NCI-H2227 (cell line): ENCODE results near the gene CCDC117.
"Not testable (repeated sequence)": the region's sequence is repeated elsewhere in the genome, so short reads cannot be mapped to it uniquely, and the experiment has no call there.

Experiments
- DNase-seq: peaks from one replicate; lab custom pipeline; 2025; ENCODE audit not compliant: unreplicated experiment; lab: John Stamatoyannopoulos, UW

Gene CCDC117

DNA sequence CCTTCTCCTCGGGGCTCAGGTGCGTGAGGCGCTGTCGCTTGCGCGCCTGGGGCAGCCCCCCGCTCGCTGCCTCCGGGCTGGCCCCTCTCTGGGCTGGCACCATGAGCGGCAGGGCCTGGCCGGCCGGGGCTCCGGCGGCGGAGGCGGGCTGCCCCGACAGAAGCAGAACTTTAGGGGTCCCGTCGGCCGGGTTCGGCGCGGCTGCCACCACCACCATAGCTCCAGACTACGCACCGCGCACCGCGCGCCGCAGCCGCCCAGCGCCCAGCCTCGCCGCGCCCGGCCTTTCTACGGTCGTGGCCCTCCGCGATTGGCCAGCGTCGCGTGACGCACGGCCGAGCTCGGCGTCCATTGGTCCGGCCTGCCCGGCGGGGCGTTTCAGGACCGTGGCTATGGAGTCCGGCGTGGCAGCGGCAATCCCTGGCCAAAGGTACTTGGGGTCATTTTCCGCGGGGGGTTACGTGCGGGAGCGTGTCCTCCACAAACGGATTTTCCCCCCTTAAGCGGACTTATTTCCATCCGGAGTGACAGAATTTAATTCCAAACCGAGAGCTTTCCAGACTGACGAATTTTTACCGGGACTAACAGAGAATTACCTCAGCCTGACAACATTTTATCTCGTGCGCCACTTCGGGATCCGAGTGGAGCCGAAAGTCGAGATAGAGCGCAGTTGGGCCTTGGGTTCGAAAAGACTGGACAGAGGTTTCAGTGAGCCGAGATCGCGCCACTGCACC, 28.0 kb downstream of the CCDC117 start, which contains the start of gene XBP1:
TSS of gene XBP1 (minus strand) at position 262 of the 734 bp plus-strand sequence.
- peak; percentile 93 for DNase-seq

DNA sequence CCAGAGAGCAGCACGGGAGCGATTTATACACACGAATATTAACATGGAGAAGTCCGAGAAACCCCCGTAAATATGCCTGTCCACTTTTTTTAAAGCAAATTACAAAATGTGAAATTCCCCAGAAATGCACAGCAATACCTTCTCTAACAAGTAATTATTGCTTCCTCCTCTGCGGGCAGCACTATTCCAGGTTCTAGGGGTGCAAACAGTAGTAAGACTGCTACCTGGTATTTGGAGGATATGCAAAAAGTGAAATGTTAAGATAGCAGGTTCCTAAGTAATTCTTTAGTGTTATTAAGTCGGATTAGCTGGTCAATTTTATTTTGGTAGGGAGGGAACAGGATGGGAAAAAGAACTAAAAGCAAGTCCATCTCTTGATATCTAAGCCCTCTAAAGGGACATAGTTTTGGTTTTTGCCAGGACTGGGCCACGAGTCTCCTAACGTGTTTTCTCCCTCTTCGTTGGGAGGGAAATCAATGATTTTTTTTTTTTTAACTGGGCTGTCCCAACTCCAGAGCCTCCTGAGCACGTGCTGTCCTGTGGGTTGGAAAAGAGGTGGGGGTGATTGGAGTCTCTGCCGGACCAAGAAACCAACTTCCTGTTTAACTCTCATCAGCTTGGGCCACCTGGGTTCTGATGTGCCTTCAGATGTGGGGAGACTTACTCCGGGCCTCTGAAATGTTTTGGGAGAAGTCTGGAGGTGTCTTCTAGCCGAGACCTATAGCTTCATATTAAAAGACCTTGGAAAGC, 29.5 kb downstream of the CCDC117 start:
- no peak for DNase-seq

DNA sequence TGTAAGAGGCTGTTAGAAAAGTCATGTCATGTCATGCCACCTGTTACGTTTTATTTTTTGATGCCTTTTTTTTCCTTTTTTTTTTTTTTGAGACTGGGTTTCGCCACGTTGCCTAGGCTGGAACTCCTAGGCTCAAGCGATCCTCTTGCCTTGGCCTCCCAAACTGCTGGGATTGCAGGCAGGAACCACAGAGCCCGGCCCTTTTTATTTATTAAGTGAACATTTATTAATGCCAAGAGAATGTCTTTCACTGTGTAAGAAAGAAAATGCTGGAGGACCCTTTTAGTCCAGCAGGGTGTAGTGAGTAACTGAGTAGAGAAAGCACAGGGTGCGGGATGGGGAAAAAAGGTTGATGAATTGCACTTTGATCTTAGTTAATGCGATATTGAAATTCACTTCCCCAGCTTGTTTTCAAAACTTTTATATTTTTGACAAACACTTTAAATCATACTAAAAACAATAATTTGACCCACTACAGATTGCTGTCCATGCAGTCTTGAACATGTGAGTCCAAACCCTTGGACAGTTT, 30.2 kb downstream of the CCDC117 start:
- no peak for DNase-seq

DNA sequence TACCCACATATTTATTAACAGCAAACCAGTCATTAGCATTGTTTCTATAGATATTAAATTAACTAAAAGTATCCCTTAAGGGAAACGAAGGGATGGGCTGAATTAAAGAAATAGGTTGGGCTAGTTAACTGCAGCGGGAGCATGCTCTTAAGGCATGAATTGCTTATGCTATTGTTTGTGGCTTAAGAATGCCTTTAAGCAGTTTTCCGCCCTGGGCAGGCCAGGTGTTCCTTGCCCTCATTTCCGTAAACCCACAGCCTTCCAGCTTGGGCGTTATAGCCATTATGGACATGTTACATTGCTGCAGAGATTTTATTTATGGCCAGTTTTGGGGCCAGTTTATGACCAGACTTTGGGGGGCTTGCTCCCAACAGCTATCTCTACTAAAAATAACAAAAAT, 32.9 kb downstream of the CCDC117 start:
- DNase-seq, result not testable (repeated sequence)

DNA sequence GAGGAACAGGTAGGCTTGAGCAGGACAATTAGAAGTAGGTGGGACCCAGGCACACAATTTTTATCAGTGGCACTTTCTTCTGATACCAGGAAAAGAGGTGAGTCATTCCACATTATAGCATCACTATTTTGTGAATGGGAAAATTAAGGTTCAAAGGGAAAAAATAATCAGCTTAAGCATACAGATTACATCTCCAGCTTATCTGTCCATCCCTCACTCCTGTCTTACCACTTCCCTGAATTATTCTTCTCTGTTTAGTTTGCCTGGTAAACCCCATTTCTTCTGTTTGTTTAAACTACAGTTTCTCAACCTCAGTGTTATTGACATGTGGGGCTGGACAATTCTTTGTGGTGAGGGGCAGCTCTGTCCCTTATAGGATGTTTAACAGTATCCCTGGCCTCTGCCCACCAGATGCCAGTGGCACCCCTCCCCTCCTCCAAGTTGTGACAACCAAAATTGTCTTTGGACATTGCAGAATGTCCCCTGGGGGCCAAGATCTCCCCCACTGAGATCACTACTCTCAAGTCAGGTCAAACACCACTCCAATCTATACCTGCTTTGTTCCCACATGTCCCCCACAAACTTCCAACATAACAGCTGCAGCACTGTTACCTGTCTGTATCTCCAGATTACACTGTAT, 36.3 kb downstream of the CCDC117 start:
- DNase-seq, result no peak

DNA sequence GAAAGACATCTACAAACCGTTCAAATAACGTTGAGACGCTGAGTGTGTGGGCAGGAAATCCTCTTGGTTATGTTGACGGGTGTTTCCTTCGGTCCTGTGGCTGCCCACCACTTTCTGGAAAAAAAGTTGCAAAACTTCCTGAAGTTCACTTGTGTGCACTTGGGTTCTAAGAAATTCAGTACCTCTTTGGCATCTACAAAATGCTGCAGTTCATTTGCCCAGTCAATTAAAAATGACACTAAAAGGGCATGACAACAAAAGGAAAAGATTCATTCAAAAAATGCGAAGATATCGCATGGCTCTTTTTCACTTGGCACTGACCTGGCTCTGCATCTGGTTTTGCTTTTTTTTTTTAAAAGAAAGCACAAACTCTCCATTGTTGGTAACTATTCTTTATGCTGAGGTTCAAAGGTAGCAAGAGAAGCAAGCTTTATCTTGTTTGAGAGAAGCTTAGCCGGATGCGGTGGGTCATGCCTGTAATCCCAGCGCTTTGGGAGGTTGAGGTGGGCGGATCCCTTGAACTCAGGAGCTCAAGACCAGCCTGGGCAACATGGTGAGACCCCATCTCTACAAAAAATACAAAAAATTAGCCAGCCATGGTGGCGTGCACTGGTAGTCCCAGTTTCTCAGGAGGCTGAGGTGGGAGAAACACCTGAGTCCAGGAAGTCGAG, 38.5 kb downstream of the CCDC117 start:
- DNase-seq, result no peak

DNA sequence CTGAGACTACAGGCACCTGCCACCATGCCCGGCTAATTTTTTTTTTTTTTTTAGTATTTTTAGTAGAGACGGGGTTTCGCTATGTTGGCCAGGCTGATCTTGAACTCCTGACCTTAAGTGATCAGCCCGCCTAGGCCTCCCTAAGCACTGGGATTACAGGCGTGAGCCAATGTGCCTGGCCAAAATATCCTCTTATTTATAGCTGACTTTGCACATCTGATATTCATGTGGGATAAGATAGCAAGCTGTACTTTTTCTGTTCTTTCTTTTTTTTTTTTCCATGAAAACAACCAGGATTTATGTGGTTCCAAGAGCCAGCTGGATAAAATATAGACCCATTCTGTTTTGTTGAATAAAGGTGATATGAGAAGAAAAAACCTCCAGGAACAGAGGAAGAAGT, 40.0 kb downstream of the CCDC117 start:
- no peak for DNase-seq

DNA sequence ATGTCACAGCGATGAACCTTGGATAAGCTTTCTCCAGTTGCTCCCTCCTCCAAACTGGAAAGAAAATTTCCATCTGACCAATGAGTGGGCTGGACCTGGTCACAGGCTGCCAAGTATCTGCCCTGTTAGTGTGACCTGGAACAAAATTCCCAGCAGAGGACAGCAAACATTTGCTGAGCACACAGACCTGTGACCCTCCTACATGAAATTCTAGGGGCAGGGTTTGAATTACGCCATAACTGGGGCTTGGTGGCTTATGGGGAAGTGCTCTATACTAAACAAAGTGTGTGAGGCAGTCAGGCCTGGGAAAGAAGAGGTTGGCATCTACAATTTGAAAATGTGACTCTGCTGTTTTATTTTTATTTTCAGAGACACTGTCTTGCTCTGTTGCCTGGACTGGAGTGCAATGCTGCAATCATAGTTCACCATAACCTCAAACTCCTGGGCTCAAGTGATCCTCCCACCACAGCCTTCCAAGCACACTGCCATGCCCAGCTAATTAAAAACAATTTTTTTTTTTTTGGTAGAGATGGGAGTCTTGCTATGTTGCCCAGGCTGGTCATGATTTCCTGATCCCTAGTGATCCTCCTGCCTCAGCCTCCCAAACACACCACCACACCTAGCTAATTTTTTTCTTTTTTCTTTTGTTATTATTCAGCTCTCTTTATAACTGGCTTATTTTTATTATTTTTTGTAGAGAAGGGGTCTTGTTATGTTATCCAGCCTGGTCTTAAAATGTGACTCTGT, 41.5 kb downstream of the CCDC117 start:
- DNase-seq, result no peak

DNA sequence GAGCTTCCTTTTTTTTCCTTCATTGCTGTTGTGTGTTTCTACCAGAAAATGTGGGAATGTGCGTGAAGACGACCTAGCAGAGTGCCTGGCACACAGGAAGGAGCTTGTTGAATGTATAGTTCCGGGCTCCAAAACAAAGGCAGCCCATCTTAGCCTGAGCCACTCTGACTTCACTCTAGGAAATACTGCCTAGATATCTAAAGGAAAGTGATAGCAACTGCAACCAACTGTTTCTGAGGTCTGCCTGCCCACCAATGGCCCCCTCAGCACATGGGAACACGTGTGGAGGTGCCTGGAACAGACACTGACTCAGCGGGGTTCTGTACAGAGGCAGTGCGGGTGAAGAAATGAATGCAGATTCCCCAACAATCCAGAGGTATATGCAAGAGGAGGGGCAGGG, 42.6 kb downstream of the CCDC117 start:
- DNase-seq, result no peak

DNA sequence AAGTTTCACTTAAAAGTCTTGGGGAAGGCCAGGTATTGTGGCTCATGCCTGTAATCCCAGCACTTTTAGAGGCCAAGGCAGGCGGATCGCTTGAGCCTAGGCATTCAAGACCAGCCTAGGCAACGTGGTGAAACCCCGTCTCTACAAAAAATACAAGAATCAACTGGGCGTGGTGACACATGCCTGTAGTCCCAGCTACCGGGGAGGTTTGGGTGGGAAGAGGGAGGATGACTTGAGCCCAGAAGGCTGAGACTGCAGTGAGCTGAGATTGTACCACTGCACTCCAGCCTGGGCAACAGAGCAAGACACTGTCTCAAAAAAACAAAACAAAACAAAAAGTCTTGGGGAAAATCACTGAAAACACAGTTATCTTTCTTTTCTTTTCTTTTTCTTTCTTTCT, 43.2 kb downstream of the CCDC117 start:
- no peak for DNase-seq

DNA sequence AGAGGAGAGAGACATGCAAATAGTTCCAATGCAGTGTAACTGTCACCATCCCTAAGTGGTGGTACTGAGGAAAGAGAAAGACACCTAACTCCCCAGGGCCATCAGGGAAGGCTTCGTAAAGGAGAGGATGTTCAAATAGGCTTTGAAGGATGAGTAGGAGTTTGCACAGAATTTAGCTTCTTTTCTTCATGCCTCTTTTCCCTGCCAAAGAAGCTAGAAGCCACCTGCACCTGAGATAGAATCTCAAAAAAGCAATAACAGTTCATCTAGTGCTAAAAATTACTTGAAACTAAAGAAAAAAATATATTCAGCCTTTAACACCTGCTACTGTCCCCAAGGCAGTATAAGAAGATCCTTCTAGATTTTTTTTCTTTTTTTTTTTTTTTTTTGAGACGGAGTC, 44.6 kb downstream of the CCDC117 start:
- no peak for DNase-seq

DNA sequence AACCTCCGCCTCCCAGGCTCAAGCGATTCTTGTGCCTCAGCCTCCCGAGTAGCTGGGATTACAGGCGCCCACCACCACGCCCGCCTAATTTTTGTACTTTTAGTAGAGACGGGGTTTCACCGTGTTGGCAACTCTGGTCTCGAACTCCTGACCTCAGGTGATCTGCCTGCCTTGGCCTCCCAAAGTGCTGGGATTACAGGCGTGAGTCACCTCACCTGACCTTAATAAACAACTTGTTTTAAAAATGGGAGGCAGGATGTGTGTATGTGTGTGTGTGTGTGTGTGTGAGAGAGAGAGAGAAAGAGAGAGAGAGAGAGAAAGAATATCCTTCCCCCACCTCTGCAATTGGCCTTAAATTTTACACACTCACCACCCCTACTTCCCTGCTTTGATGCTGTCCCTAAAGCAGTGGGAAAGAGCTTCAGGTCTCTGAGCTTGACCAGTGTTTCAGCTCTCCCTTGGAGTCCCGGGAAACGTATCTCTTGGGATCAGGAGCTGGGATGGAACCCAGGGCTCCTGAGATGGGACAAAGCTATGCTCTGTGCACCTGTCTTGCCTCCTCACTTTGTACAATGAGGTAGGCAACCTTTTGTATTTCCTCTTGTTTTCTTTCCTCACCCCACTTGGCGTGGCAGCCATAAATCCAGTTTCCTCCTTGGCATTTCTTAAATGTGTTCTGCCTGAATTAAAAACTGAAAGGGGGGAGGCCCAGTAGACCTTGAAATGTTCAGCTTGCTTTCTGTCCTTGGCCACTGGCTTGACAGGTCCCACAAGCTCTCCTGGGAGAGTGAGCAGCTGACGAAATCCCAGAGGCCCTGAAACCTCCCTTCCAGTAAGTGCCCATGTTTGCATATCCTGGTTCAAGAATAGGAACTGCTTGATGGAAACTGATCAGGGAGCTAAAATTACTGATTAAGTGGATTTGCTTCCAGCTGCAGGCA, 45.7 kb downstream of the CCDC117 start:
- no peak for DNase-seq

DNA sequence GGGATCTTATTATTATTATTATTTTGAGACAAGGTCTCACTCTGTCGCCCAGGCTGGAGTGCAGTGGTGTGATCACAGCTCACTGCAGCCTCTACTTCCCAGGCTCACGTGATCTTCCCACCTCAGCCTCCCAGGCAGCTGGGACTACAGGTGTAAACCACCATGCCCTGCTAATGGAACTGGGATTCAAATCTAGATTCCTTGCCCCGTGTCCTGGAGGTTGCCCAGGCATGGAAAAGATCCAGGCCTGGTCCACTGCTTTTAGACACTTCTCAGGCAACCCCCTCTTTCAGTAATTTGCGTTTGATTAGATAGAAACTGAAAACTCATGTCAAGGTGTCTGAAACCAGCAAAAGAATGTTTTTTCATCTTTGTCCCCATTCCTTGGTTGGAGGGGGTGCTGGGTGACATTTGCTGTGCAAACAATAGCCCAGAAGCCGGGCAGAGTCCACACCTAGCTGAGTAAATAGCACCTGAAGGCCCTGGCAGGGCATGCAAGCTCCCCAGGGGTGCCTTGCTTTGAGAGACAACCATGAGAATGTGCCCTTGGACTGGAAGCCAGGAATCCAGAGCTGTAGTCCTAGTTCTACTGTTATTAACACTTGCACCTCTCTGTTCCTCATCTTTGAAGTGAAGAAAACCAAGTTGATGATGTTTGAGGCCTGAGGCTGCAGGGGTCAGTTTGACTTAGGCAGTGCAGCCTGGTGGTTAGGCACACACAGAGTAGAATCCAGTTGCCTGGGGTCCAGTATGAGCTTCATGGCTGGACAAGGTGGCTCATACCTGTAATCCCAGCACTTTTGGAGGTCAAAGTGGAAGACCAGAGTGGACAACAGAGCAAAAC, 47.0 kb downstream of the CCDC117 start:
- no peak for DNase-seq

DNA sequence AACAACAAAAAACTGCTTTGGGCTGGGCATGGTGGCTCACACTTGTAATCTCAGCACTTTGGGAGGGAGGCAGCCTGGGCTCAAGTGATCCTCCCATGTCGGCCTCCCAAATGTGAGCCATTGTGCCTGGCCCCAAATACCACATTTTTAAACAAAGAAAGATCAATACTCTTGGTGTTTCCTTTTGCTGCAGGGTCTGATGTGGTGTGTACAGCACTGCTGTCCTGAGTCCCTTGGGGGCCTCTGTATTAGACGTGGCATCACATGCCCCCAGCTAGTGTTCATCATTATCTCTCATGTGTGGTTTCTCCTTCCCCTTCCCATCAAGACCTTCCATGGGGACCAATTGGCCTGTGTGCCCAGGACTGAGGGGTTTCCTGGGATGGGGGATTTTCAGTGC, 48.4 kb downstream of the CCDC117 start:
- DNase-seq, result no peak

DNA sequence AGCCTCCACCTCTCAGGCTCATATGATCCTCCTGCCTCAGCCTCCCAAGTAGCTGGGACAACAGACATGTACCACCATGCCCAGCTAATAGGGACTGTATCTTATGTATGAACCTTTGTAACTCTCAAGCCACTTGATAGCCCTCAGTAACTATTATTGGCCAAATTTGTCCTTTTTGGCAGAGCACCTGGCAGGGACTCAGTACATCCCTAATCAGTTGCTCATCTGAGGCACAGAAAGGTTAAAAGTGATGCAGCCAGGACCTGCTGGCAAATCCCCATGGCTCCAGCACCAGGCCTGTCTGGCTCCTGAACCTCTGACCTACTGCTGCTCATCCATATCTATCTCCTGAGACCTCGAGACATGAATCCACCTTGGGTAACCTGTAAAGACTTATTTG, 49.0 kb downstream of the CCDC117 start:
- DNase-seq, result no peak

DNA sequence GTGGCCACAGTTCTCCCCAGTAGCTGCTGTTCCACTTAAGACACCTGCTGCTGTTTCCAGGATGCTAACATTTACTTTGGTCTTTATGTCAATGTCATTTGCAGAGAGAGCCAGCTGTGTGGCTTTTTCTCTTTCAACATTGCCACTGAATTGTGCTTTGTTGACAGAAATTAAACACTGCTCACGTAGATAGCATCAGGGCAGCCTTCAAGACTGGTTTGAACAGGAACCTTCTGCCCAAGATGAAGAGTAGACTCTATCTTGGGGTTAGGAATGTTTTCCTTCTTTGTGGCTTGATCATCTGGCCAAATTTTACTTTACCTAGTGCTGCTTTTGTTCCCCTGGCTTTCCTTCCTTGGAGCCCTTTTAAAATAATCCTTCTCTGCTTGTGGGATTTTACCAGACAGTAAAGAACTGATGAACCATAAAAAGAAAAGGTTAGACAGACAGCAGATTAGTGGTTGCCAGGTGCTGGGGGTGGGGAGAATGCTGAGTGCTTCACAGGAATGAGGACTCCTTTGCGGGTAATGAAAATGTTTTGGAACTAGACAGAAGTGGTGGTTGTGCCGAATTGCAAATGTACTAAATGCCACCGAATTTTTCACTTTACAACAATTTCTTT, 50.5 kb downstream of the CCDC117 start:
- peak; percentile 34 for DNase-seq

DNA sequence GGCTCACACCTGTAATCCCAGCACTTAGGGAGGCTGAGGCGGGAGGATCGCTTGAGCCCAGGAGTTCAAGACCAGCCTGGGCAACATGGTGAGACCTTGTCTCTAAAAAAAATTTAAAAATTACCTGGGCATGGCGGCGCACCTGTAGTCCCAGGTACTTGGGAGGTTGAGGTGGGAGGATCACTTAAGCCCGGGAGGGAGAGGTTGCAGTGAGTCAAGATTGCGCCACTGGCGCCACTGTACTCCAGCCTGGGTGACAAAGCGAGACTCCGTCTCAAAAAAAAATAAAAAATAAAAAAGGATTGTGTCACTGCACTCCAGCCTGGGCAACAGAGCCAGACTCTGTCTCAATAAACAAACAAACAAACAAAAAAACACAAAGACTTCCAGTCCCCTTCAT, 52.0 kb downstream of the CCDC117 start:
- not testable (repeated sequence) for DNase-seq

DNA sequence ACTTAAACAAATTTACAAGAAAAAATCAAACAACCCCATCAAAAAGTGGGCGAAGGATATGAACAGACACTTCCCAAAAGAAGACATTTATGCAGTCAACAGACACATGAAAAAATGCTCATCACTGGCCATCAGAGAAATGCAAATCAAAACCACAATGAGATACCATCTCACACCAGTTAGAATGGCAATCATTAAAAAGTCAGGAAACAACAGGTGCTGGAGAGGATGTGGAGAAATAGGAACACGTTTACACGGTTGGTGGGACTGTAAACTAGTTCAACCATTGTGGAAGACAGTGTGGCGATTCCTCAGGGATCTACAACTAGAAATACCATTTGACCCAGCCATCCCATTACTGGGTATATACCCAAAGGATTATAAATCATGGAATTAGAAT, 53.9 kb downstream of the CCDC117 start:
- not testable (repeated sequence) for DNase-seq
